Duodenal mucosa (tissue), 2 donors: ENCODE data around the gene PKD1.

ENCODE experiments used
- H3K27ac ChIP-seq: one replicate; pipeline ENCODE4 v1.7.0; 2013; ENCODE audit warnings: low read depth, low read length
- H3K27me3 ChIP-seq, 2 donors: one replicate each; pipeline ENCODE4 v1.7.0; 2013; ENCODE audit warnings: low read length in 2 of 2, control low read depth in 1 of 2; ENCODE audit not compliant: insufficient read depth in 2 of 2, control insufficient read depth in 1 of 2
- H3K36me3 ChIP-seq, 2 donors: one replicate each; pipeline ENCODE4 v1.7.0; 2013; ENCODE audit warnings: low read length in 2 of 2, control low read depth in 1 of 2; ENCODE audit not compliant: insufficient read depth in 2 of 2, control insufficient read depth in 1 of 2
- H3K4me1 ChIP-seq, 2 donors: one replicate each; pipeline ENCODE4 v1.7.0; 2013; ENCODE audit warnings: low read length in 2 of 2, control low read depth in 1 of 2; ENCODE audit not compliant: insufficient read depth in 2 of 2, control insufficient read depth in 1 of 2
- H3K4me3 ChIP-seq, 2 donors: one replicate each; pipeline ENCODE4 v1.7.0; 2013; ENCODE audit warnings: low read length in 2 of 2, low read depth in 1 of 2
- H3K9ac ChIP-seq, 2 donors: one replicate each; pipeline ENCODE4 v1.7.0; 2013; ENCODE audit warnings: low read length in 2 of 2, low read depth in 1 of 2
- H3K9me3 ChIP-seq, 2 donors: one replicate each; pipeline ENCODE4 v1.7.0; 2013; ENCODE audit warnings: low read length in 2 of 2, control low read depth in 1 of 2; ENCODE audit not compliant: control insufficient read depth in 1 of 2

PKD1 gene

DNA sequence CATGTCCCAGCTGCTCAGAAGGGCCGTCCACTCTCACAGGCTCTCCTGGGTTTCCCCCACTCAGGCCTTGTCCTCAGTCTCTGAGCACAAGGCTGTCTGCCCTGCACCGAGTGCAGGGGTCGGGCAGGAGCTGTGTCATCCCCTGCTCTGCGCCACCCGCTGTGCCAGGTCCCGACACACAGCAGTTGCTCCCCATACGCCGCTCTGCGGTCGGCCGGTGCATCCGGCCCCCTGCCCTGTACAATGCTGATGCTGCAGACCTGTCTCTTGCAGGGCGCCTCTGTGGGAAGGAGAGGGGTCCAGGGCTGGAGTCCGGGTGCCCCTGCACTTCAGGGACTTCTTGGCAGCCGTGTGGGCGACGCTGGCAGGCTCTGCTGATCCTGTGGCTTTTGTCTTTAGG, 81.8 kb downstream of the PKD1 start:
- no peaks in the 10 kb centered on the region for H3K27me3 ChIP-seq
- no peak overlapping the region for H3K27ac ChIP-seq
- peaks cover 10 to 11% of the 10 kb centered on the region in 2 donors for H3K4me1 ChIP-seq
- H3K4me3 ChIP-seq: no peak overlapping the region
- H3K9ac ChIP-seq: no peak overlapping the region
- peaks cover 9 to 64% of the 10 kb centered on the region in 2 donors for H3K36me3 ChIP-seq
- H3K9me3 ChIP-seq: no peaks in the 10 kb centered on the region

DNA sequence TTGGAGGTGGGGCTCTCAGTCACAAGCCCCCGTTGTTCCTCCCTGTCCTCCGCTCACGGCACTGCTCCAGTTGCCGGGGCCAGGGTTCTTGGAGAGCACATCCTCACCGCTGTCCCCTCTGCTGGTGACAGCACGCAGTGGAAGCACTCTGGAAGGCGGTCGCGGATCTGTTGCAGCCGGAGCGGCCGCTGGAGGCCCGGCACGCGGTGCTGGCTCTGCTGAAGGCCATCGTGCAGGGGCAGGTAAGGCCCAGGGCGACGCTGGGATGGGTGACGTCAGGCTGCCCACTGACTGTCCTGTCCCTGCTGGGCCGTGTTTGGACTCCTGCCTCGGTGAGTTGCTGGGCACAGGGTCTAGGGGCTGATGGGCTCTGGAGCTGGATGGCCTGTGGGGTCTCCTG, 82.5 kb downstream of the PKD1 start:
- Histone ChIP-seq H3K4me3 (no peak overlapping the region), H3K9me3 (no peaks in the 10 kb centered on the region), H3K36me3 (peaks cover 9 to 57% of the 10 kb centered on the region in 2 donors), H3K27me3 (no peaks in the 10 kb centered on the region), H3K27ac (no peak overlapping the region), H3K9ac (no peak overlapping the region), H3K4me1 (peaks cover 17% of the 10 kb centered on the region in 2 donors)

DNA sequence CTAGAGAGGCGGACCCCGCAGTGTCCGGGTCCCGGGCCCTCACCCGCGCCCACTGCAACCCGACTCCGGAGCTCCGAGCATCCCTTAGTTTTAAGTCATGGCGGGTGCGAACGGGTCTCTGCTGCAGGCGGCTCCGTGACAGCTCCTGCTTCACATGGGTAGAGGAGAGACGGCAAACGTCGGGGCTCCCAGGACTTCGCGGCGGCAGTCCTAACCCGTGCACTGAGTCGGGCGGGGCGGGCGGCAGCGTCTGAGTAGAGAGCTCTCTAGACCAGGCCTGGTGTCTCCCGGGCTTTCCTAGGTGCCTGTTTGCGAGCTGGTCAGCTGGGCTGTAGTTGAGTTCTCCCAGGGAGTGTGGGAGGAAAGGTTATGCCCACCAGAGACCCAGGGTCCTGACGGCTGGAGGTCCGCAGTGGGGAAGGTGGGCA, 87.6 kb downstream of the PKD1 start:
- Histone ChIP-seq H3K4me3 (peak overlapping the region; percentile 79 to 85), H3K9me3 (no peaks in the 10 kb centered on the region), H3K36me3 (peaks cover 6 to 28% of the 10 kb centered on the region in 2 donors), H3K27me3 (no peaks in the 10 kb centered on the region), H3K9ac (peak overlapping the region; percentile 22 to 71), H3K27ac (no peak overlapping the region), H3K4me1 (peaks cover 20 to 39% of the 10 kb centered on the region in 2 donors)

DNA sequence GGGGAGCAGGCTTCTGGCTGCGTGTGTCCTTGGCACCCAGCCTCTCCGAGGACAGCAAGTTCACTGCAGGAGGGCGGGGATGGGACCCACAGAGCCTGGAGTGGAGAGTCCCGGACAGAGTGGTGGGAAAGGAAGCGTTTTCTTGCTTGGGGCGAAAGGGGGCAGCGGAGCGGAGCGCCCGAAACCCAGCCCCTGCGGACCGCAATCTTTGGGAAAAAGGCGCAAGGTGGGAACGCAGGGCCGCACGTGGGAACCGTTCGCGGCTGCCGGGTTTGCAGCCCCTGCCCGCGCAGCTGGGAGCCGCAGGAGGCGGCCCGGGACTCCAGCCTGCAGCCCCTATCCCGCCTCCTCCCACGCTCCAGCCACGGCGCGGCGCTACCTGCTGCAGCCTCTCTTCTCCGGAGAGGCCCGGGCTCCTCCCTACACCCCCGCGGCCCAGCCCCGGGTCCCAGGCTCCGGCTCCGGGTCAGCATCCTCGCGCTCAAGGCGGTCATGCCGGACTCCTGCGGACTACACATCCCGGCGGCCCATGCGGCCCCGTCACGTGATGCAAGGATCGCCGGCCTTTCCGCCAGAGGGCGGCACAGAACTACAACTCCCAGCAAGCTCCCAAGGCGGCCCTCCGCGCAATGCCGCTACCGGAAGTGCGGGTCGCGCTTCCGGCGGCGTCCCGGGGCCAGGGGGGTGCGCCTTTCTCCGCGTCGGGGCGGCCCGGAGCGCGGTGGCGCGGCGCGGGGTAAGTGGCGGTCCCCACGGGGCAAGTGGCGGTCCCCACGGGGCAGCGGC, 88.2 kb downstream of the PKD1 start, which contains the start of the genes NTHL1 and TSC2:
Gene NTHL1, minus strand, starts transcription at position 505 of the 786 bp plus-strand sequence. Its CDS starts 11 bp downstream, at position 494.
Gene TSC2, plus strand, starts transcription at position 656 of the 786 bp plus-strand sequence. CDS start 631 bp downstream, outside the sequence.
- Histone ChIP-seq H3K4me3 (peak within 1 kb of the TSS; percentile 79 to 85), H3K4me1 (peaks cover 22 to 41% of the 10 kb centered on the region in 2 donors)

DNA sequence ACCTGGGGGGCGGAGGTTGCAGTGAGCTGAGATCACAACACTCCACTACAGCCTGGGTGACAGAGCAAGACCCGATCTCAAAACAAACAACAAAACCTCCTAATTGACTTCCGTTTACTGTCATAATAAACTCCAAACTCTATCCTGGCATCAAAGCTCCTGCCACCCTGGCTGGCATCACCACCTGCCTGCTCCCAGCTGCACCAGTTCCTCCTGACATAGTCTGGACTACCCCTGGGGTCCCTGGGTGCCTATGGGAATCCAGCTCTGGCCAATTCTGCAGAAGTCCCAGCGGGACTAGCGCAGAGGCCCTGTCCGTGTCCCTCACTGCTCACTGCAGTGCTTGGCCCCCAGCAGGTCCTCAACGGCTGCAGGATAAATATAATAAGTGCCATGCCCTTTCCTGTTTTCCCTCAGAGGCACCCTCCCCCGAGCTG, 88.8 kb downstream of the PKD1 start:
- Histone ChIP-seq H3K36me3 (peaks cover 6 to 18% of the 10 kb centered on the region in 2 donors), H3K27ac (no peak overlapping the region), H3K9me3 (no peaks in the 10 kb centered on the region), H3K4me1 (peaks cover 22 to 45% of the 10 kb centered on the region in 2 donors), H3K4me3 (peak overlapping the region; percentile 79 to 85), H3K9ac (peak overlapping the region; percentile 13 to 22), H3K27me3 (no peaks in the 10 kb centered on the region)

More for the DNA sequence above, 88.2 kb downstream of the PKD1 start, which contains the start of the genes NTHL1 and TSC2:
- peak within 1 kb of the TSS; percentile 22 to 71 for H3K9ac ChIP-seq
- no peaks in the 10 kb centered on the region for H3K9me3 ChIP-seq
- H3K27me3 ChIP-seq: no peaks in the 10 kb centered on the region
- H3K36me3 ChIP-seq: peaks cover 6 to 23% of the 10 kb centered on the region in 2 donors
- peak within 1 kb of the TSS; percentile 17 for H3K27ac ChIP-seq

DNA sequence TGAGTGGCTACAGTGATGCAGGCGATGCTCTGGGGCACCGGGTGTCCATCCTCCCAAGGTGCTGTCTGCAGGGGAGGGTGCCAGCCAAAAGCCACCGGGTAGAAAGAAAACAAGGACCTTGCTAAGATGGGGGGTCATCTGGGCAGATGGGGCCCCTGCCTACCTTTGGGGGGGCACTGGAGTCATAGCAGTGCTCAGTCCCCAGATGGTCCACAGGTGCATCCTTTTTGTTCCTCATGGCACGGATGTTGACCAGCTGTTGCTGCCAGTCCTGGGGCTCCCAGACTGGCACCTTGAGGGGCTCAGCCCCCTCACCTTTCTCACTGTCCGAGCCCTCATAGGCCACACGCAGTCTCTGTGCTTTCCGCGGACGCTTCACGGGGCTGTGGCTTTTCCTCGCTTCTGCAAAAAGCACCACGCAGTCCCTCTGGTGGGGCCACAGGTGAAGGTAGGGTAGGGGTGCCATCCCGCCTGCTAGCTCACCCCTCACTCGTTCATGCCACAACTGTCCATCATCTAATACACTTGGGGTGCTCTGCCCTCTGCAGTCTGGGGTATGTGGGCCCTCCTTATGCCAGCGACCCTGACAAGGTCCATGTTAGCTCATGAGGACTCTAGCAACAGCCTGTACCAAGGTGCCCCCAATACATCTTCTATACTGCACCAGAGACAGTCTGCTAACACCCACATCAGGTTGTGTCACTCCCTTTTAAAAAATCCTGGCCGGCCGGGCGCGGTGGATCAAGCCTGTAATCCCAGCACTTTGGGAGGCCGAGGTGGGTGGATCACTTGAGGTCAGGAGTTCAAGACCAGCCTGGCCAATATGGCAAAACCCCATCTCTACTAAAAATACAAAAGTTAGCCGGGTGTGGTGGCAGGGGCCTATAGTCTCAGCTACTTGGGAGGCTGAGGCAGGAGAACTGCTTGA, 89.5 kb downstream of the PKD1 start:
- peak overlapping the region in 1 of 2 donors; percentile 38 for H3K9ac ChIP-seq
- peaks cover 2 to 11% of the 10 kb centered on the region in 2 donors for H3K36me3 ChIP-seq
- no peaks in the 10 kb centered on the region for H3K9me3 ChIP-seq
- H3K27ac ChIP-seq: no peak overlapping the region
- H3K4me1 ChIP-seq: peaks cover 23 to 47% of the 10 kb centered on the region in 2 donors
- no peaks in the 10 kb centered on the region for H3K27me3 ChIP-seq
- no peak overlapping the region for H3K4me3 ChIP-seq

DNA sequence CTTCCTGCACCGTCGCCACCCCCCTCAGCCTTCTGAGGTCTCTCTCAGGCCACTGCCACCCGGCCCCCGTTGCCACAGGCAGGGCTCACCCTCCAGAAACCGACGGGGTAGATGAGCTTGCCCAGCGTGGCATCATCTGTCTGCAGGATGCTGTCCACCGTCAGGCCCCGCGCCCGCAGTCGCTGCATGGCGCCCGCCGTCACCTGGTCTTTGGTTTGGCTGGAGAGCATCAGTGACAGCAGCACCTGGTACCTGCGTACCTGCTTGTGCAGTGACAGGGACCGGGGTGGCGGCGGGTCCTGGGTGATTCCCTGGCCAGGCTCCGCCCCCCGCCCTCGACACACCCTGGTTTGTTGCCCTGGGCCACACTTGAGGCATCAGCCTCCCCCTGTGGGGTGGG, 91.2 kb downstream of the PKD1 start:
- Histone ChIP-seq H3K4me1 (peaks cover 33 to 55% of the 10 kb centered on the region in 2 donors), H3K9me3 (no peaks in the 10 kb centered on the region), H3K27me3 (no peaks in the 10 kb centered on the region), H3K27ac (no peak overlapping the region), H3K9ac (no peak overlapping the region), H3K4me3 (no peak overlapping the region), H3K36me3 (no peaks in the 10 kb centered on the region)

DNA sequence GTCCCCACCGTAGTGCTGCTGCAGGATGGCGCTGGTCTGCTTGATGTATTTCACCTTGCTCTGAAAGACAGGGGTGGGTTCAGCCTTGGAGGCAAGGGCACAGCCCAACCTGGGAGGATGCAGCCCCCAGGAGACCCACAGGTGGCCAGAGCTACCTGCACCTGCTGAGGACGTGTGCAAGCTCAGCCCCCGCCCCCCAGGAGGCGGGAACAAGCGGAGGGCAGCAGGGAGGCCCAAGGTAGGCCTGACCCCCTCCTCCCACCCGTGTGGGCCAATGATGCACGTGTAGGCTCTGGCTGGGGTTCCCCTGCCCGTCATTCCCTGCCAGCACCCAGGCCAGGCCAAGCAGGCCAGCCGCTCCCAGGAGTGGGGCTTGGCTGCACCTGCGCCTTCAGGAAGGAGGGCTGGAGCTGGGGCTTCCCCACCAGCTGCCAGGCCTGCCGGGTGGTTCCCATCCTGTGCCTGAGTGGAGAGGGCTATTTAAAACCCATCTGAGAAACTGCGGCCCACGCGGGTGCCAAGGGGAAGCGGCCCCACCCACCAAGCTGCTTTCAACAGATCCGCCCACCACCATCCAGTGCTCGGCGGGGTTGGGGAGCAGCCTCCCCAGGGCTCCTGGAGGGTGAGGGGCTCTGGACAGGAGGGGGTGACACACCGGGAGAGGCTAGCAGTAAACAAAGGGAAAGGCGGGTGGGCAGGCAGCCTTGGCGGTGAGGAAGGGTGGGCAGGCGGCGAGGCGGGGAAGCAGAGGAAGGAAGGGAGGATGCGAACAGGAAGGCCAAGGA, 91.8 kb downstream of the PKD1 start:
- H3K27me3 ChIP-seq: no peaks in the 10 kb centered on the region
- H3K27ac ChIP-seq: peak overlapping the region; percentile 42
- no peaks in the 10 kb centered on the region for H3K9me3 ChIP-seq
- no peak overlapping the region for H3K9ac ChIP-seq
- H3K4me3 ChIP-seq: no peak overlapping the region
- peaks cover 38 to 52% of the 10 kb centered on the region in 2 donors for H3K4me1 ChIP-seq
- H3K36me3 ChIP-seq: no peaks in the 10 kb centered on the region

DNA sequence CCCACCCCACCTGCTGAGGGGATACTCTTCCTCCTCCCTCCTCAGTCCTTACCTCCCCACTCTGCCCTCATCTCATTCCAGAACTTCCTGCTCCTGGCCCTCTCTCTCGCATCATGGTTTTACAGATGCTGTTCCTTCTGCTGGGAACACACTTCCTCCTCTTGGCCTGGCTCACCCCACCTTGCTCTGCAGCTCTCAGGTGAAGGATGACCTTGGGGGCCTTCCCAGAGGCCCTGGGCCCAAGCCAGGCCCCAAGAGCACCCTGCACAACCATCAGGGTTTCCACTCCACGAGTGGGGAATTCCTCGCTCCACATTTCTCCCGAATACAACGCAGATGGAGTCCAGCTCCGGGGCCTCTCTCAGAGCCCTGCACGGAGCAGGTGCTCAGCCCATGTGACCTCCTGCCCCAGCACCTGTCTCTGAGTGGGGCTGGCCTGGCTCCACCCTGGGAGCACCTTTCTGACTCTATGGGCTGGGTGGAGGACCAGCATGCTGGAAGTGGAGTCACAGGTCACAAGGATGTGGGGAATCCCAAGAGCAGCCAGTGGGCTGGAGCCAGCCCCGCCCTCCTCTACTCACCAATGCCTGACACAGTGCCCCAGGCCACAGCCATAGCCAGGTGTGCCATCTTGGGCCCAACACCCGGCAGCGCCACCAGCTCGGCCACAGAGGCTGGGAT, 92.6 kb downstream of the PKD1 start:
- Histone ChIP-seq H3K9me3 (no peaks in the 10 kb centered on the region), H3K9ac (no peak overlapping the region), H3K4me1 (peaks cover 34 to 46% of the 10 kb centered on the region in 2 donors), H3K36me3 (no peaks in the 10 kb centered on the region), H3K27me3 (no peaks in the 10 kb centered on the region), H3K27ac (peak overlapping the region; percentile 42), H3K4me3 (no peak overlapping the region)
